ENCODE measurements around the gene TRIO. TPM values are rescaled to one million over a fixed set of nuclear protein-coding genes. Genes with fewer than 3 reads are reported as not detected.

Gene TRIO
- total RNA-seq, 1 experiment from 2014 or later = 88.8 TPM

GRCh38 chr5:14429101-14430050 lies 286.2 kb downstream of the TRIO start:
- Mint-ChIP-seq H3K4me3 (no peak overlapping the region), H3K27me3 (ENCODE audit: low read depth) (no peaks in the 10 kb centered on the region), H3K27ac (peak overlapping the region; percentile 65; the same call in 1 of the 2 replicates), H3K4me1 (peaks cover 44% of the 10 kb centered on the region), H3K36me3 (peaks cover 3% of the 10 kb centered on the region), H3K9me3 (no peaks in the 10 kb centered on the region)
- no peak for DNase-seq (ENCODE audit: low spot score)
- POLR2A ChIA-PET = no interaction called here
- CTCF ChIA-PET = no interaction called here
- TF ChIP-seq MAX (CRISPR knock-in tag; IDR thresholded peaks at IDR 0.05) (no peak), TEAD4 (CRISPR knock-in tag; IDR thresholded peaks at IDR 0.05) (no peak)
- ATAC-seq = no peak

- no peak for TF ChIP-seq ZNF416 (CRISPR knock-in tag; IDR thresholded peaks at IDR 0.05)
- no peak for TF ChIP-seq ZNF219 (CRISPR knock-in tag; IDR thresholded peaks at IDR 0.05; ENCODE audit: borderline replicate concordance)
- no peak for TF ChIP-seq ERG (CRISPR knock-in tag; IDR thresholded peaks at IDR 0.05)
- no peak for TF ChIP-seq PRDM15 (CRISPR knock-in tag; IDR thresholded peaks at IDR 0.05)
- TF ChIP-seq AFF4 (CRISPR knock-in tag; IDR thresholded peaks at IDR 0.05; ENCODE audit: borderline replicate concordance) = no peak
- TF ChIP-seq RORB (CRISPR knock-in tag; IDR thresholded peaks at IDR 0.05) = no peak
- TF ChIP-seq CREB1 (CRISPR knock-in tag; IDR thresholded peaks at IDR 0.05) = no peak
- H3K4me1 Mint-ChIP-seq = peaks cover 27% of the 10 kb centered on the region
- CTCF ChIA-PET = interaction anchor here (1.1 kb wide), 1 partner anchor 217 kb away, joined by 3 read pairs; no protein-coding TSS in a partner anchor
- no peak for DNase-seq (ENCODE audit: low spot score)
- POLR2A ChIA-PET = no interaction called here
- H3K27ac Mint-ChIP-seq = 0 out of 2 replicates have a peak overlapping the region, but pooled peaks have one; percentile 17
- H3K36me3 Mint-ChIP-seq = peaks cover 14% of the 10 kb centered on the region
- ATAC-seq = no peak
- H3K4me3 Mint-ChIP-seq = no peak overlapping the region
- H3K9me3 Mint-ChIP-seq = peaks cover 12% of the 10 kb centered on the region; the same call in 1 of the 2 replicates
- H3K27me3 Mint-ChIP-seq (ENCODE audit: low read depth) = no peaks in the 10 kb centered on the region; the same call in 1 of the 2 replicates
Measured at GRCh38 chr5:14431534-14431933, 288.4 kb downstream of the TRIO start.

GRCh38 chr5:14432931-14433589 lies 289.9 kb downstream of the TRIO start:
- no peaks in the 10 kb centered on the region; the same call in 1 of the 2 replicates for H3K27me3 Mint-ChIP-seq (ENCODE audit: low read depth)
- POLR2A ChIA-PET = no interaction called here
- DNase-seq (ENCODE audit: low spot score) = no peak
- peaks cover 12% of the 10 kb centered on the region; the same call in 1 of the 2 replicates for H3K9me3 Mint-ChIP-seq
- CTCF ChIA-PET = interaction anchor here (1.1 kb wide), 1 partner anchor 72 kb away, joined by 3 read pairs; no protein-coding TSS in a partner anchor
- TF ChIP-seq ZMAT4 (CRISPR knock-in tag; IDR thresholded peaks at IDR 0.05) (no peak), E2F5 (CRISPR knock-in tag; IDR thresholded peaks at IDR 0.05) (no peak), ZNF512 (CRISPR knock-in tag; IDR thresholded peaks at IDR 0.05; ENCODE audit: borderline replicate concordance) (no peak), FOXP1 (CRISPR knock-in tag; IDR thresholded peaks at IDR 0.05; ENCODE audit: borderline replicate concordance) (no peak), GTF2I (CRISPR knock-in tag; conservative IDR thresholded peaks at IDR 0.05) (no peak)
- ATAC-seq = peak; percentile 80
- H3K4me1 Mint-ChIP-seq = peaks cover 28% of the 10 kb centered on the region
- no peak overlapping the region for H3K4me3 Mint-ChIP-seq
- peaks cover 21% of the 10 kb centered on the region for H3K36me3 Mint-ChIP-seq
- H3K27ac Mint-ChIP-seq = peak overlapping the region; percentile 96
